ENCODE measurements around the gene ZDHHC24. TPM values are rescaled to one million over a fixed set of nuclear protein-coding genes. Genes with fewer than 3 reads are reported as not detected.

Gene ZDHHC24
- total RNA-seq, 1 experiment from 2014 or later: 29.5 TPM

DNA sequence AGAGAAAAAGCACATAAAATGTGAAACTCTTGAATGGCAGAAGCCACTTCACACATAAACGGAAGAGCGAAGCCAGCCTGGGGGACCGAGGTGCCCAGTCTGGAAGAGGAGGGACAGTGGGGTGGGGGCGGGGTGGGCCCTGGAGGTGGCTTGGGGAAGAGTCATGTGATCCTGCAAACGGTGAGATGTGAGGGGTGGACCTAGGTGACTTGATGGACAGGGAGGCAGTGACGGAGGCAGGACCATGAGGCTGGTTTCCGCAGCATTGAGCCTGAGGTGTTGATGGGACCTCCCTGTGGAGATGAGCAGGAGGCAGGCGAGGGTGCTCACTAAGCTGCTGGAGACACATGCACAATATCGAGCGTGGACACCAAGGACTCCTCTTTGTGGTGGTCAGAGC, 16.8 kb downstream of the ZDHHC24 start:
- ATAC-seq (no peak), DNase-seq (ENCODE audit: low read depth, low spot score) (no peak)
- Histone ChIP-seq H3K27me3 (ENCODE audit: control insufficient read depth, insufficient read depth, low read length) (no peaks in the 10 kb centered on the region), H3K36me3 (ENCODE audit: control insufficient read depth, insufficient read depth, low read length) (no peaks in the 10 kb centered on the region), H3K27ac (ENCODE audit: low read length) (no peak overlapping the region), H3K4me1 (ENCODE audit: control insufficient read depth, insufficient read depth, low read length) (no peaks in the 10 kb centered on the region), H3K4me3 (ENCODE audit: low read depth in 2 of 2, low read length in 2 of 2) (no peak overlapping the region), H3K9me3 (ENCODE audit: control insufficient read depth, insufficient read depth, low read depth, low read length) (no peaks in the 10 kb centered on the region)
- no peak for TF ChIP-seq POLR2AphosphoS5 (IDR thresholded peaks at IDR 0.05; ENCODE audit: low read depth, low read length)
- TF ChIP-seq TCF7L2 (IDR thresholded peaks at IDR 0.05; ENCODE audit: low read depth, low read length): no peak
- TF ChIP-seq, protein P1, sequence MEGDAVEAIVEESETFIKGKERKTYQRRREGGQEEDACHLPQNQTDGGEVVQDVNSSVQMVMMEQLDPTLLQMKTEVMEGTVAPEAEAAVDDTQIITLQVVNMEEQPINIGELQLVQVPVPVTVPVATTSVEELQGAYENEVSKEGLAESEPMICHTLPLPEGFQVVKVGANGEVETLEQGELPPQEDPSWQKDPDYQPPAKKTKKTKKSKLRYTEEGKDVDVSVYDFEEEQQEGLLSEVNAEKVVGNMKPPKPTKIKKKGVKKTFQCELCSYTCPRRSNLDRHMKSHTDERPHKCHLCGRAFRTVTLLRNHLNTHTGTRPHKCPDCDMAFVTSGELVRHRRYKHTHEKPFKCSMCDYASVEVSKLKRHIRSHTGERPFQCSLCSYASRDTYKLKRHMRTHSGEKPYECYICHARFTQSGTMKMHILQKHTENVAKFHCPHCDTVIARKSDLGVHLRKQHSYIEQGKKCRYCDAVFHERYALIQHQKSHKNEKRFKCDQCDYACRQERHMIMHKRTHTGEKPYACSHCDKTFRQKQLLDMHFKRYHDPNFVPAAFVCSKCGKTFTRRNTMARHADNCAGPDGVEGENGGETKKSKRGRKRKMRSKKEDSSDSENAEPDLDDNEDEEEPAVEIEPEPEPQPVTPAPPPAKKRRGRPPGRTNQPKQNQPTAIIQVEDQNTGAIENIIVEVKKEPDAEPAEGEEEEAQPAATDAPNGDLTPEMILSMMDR (IDR thresholded peaks at IDR 0.05): no peak
- no peak for TF ChIP-seq SIN3A (IDR thresholded peaks at IDR 0.05; ENCODE audit: borderline replicate concordance, insufficient read depth, low read depth, low read length)
- TF ChIP-seq, protein P2, sequence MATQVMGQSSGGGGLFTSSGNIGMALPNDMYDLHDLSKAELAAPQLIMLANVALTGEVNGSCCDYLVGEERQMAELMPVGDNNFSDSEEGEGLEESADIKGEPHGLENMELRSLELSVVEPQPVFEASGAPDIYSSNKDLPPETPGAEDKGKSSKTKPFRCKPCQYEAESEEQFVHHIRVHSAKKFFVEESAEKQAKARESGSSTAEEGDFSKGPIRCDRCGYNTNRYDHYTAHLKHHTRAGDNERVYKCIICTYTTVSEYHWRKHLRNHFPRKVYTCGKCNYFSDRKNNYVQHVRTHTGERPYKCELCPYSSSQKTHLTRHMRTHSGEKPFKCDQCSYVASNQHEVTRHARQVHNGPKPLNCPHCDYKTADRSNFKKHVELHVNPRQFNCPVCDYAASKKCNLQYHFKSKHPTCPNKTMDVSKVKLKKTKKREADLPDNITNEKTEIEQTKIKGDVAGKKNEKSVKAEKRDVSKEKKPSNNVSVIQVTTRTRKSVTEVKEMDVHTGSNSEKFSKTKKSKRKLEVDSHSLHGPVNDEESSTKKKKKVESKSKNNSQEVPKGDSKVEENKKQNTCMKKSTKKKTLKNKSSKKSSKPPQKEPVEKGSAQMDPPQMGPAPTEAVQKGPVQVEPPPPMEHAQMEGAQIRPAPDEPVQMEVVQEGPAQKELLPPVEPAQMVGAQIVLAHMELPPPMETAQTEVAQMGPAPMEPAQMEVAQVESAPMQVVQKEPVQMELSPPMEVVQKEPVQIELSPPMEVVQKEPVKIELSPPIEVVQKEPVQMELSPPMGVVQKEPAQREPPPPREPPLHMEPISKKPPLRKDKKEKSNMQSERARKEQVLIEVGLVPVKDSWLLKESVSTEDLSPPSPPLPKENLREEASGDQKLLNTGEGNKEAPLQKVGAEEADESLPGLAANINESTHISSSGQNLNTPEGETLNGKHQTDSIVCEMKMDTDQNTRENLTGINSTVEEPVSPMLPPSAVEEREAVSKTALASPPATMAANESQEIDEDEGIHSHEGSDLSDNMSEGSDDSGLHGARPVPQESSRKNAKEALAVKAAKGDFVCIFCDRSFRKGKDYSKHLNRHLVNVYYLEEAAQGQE (IDR thresholded peaks at IDR 0.05; ENCODE audit: insufficient read depth in 1 of 2, low read depth in 2 of 2, low read length in 1 of 2): no peak
- in situ Hi-C loops (cut with HindIII; ENCODE audit: low pct_unique_long_range_greater_than_20kb, low sequenced_read_pairs): no loop called here
- intact Hi-C loops (cut with micrococcal nuclease; ENCODE audit: unreplicated experiment): no loop called here
- ChIA-PET POLR2A (no interaction called here), CTCF (no interaction called here)
- BruUV-seq (replicated peaks): no TSS peak

DNA sequence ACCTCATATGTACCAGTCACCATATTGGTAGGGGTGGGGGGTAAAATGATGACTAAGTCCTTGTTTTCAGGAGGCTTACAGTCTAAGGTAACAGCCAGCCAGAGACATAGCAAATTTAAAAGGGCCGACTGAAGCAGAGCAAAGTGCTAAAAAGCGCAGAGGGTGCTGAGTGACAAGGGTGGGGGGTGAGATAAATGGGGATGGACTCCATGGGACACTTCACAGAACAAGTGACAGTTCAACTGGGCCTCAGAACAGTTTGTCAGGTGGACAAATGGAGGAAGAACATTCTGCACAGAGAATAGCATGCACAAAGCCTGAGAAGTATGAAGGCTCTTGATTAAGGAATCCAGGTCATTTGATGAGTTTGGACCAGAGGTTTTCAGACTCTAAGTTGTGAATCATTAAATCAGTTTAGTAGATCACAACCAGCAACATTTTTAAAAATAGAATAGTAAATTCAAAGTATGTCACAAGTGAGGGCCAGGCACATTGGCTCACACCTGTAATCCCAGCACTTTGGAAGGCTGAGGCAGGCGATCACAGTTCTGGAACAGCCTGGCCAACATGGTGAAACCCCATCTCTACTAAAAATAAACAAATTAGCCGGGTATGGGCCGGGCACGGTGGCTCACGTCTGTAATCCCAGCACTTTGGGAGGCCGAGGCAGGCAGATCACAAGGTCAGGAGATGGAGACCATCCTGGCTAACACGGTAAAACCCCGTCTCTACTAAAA, 21.4 kb downstream of the ZDHHC24 start:
- Histone ChIP-seq H3K27ac (ENCODE audit: low read length) (no peak overlapping the region), H3K27me3 (ENCODE audit: control insufficient read depth, insufficient read depth, low read length) (no peaks in the 10 kb centered on the region), H3K4me3 (ENCODE audit: low read depth in 2 of 2, low read length in 2 of 2) (no peak overlapping the region), H3K4me1 (ENCODE audit: control insufficient read depth, insufficient read depth, low read length) (no peaks in the 10 kb centered on the region), H3K9me3 (ENCODE audit: control insufficient read depth, insufficient read depth, low read depth, low read length) (no peaks in the 10 kb centered on the region), H3K36me3 (ENCODE audit: control insufficient read depth, insufficient read depth, low read length) (no peaks in the 10 kb centered on the region)
- in situ Hi-C loops (cut with HindIII; ENCODE audit: low pct_unique_long_range_greater_than_20kb, low sequenced_read_pairs): no loop called here
- ChIA-PET CTCF (interaction anchor here (0.6 kb wide), 1 partner anchor 136 kb away, joined by 5 read pairs; no protein-coding TSS in a partner anchor), POLR2A (no interaction called here)
- TF ChIP-seq SIN3A (IDR thresholded peaks at IDR 0.05; ENCODE audit: borderline replicate concordance, insufficient read depth, low read depth, low read length) (no peak), POLR2AphosphoS5 (IDR thresholded peaks at IDR 0.05; ENCODE audit: low read depth, low read length) (no peak), TCF7L2 (IDR thresholded peaks at IDR 0.05; ENCODE audit: low read depth, low read length) (no peak)
- TF ChIP-seq, protein P2 (IDR thresholded peaks at IDR 0.05; ENCODE audit: insufficient read depth in 1 of 2, low read depth in 2 of 2, low read length in 1 of 2): no peak
- TF ChIP-seq, protein P1 (IDR thresholded peaks at IDR 0.05): no peak
- no peak for ATAC-seq
- DNase-seq (ENCODE audit: low read depth, low spot score): no peak
- BruUV-seq (replicated peaks): no TSS peak
- intact Hi-C loops (cut with micrococcal nuclease; ENCODE audit: unreplicated experiment): no loop called here

Data from Panc1 (cell line).